Smooth muscle cell (in vitro differentiated cells): ENCODE results near the gene PAFAH1B1. TPM values are rescaled to one million over a fixed set of nuclear protein-coding genes. Genes with fewer than 3 reads are reported as not detected.
A peak's percentile ranks its signal among the peaks of the same experiment; 100 is the strongest.

Experiments
- DNase-seq: peaks from one replicate; lab custom pipeline; 2025; ENCODE audit not compliant: unreplicated experiment; lab: John Stamatoyannopoulos, UW
- H2AFZ ChIP-seq: fragments of 200-600 bp; sonication (generic); 2 replicates; pipeline ENCODE4 v1.6.0; 2016; ENCODE audit warnings: antibody characterized with exemption, low read depth, mild to moderate bottlenecking
- H3F3A ChIP-seq: fragments of 200-600 bp; sonication (generic); 2 replicates; pipeline ENCODE4 v1.6.0; 2017; ENCODE audit warnings: antibody characterized with exemption, low read depth
- H3K27ac ChIP-seq: fragments of 200-600 bp; sonication (generic); 2 replicates; pipeline ENCODE4 v1.5.1; 2016; ENCODE audit warnings: low read depth, mild to moderate bottlenecking
- H3K27me3 ChIP-seq: fragments of 200-600 bp; sonication (generic); 2 replicates; pipeline ENCODE4 v1.6.1; 2016; ENCODE audit warnings: low read depth, mild to moderate bottlenecking
- H3K36me3 ChIP-seq: fragments of 200-600 bp; sonication (generic); 2 replicates; pipeline ENCODE4 v1.5.1; 2016; ENCODE audit warnings: low read depth
- H3K4me1 ChIP-seq: fragments of 200-600 bp; sonication (generic); 2 replicates; pipeline ENCODE4 v1.5.1; 2016; ENCODE audit warnings: low read depth
- H3K4me2 ChIP-seq: fragments of 200-600 bp; sonication (generic); 2 replicates; pipeline ENCODE4 v1.6.0; 2016; ENCODE audit warnings: mild to moderate bottlenecking
- H3K4me3 ChIP-seq: fragments of 200-600 bp; sonication (generic); 2 replicates; pipeline ENCODE4 v1.5.1; 2016; ENCODE audit warnings: mild to moderate bottlenecking
- H3K79me2 ChIP-seq: fragments of 200-600 bp; sonication (generic); 2 replicates; pipeline ENCODE4 v1.6.0; 2016; ENCODE audit warnings: low read depth, mild to moderate bottlenecking
- H3K9ac ChIP-seq: fragments of 200-600 bp; sonication (generic); 2 replicates; pipeline ENCODE4 v1.6.0; 2016; ENCODE audit warnings: low read depth
- H3K9me3 ChIP-seq: fragments of 200-600 bp; sonication (generic); replicated peaks from 2 replicates; pipeline ENCODE4 v1.5.1; 2016; ENCODE audit warnings: low read depth
- H4K20me1 ChIP-seq: fragments of 200-600 bp; sonication (generic); 2 replicates; pipeline ENCODE4 v1.6.0; 2016; ENCODE audit warnings: low read depth
- WGBS: methylation state at CpG from one replicate; pipeline ENCODE4 v1.1.7; 2016; ENCODE audit warnings: low lambda C conversion rate; 5-methylcytosine and 5-hydroxymethylcytosine counted together
- polyA plus RNA-seq: library from polyadenylated mRNA; unstranded; fragments of >200 nt; fragmentation: Nextera tagmentation; extraction: Ambion mirVana; gene quantifications from 2 replicates; pipeline ENCODE4 v1.2.1, GENCODE V29; 2016
- total RNA-seq: library from RNA; depleted of rRNA; stranded (reverse); fragments of >200 nt; gene quantifications from 2 replicates; pipeline ENCODE4 v1.2.3, GENCODE V29; 2014
- TF ChIP-seq, protein P1 (sequence below): fragments of 200-600 bp; sonication (generic); IDR thresholded peaks from 2 replicates; pipeline ENCODE4 v1.5.1; 2017; ENCODE audit warnings: borderline replicate concordance, mild to moderate bottlenecking, antibody characterized with exemption; ENCODE audit not compliant: insufficient read depth, poor library complexity, severe bottlenecking

Gene PAFAH1B1
- total and polyA plus RNA-seq, 2 experiments from 2014 or later: 105 to 127 TPM

DNA sequence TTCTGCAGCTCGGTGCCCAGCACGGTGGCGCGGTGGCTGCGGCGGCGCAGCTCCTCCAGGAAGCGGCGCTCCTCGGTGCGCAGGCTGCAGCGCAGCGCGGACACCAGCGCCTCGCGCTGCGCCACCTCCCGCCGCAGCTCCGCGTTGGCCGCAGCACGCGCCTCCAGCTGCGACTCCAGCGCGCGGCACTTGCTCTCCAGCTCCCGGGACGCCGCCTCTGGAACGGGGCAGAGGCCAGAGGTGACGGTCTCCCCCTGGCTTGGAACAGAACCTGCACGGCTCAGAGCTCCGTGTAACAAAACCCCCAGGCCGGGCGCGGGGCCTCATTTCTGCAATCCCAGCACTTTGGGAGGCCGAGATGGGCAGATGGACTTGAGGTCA, 131.3 kb downstream of the PAFAH1B1 start:
- Histone ChIP-seq H3F3A (no peaks in the 10 kb centered on the region), H2AFZ (no peak overlapping the region), H3K79me2 (no peaks in the 10 kb centered on the region), H3K4me1 (peaks cover 3% of the 10 kb centered on the region), H3K4me3 (peak overlapping the region; percentile 34), H3K4me2 (peak overlapping the region; percentile 85), H4K20me1 (no peaks in the 10 kb centered on the region), H3K27ac (no peak overlapping the region), H3K27me3 (peaks cover 18% of the 10 kb centered on the region), H3K9ac (no peak overlapping the region), H3K9me3 (no peaks in the 10 kb centered on the region), H3K36me3 (no peaks in the 10 kb centered on the region)
- 3% methylated on average over 22 of the region's 40 CpGs for WGBS
- TF ChIP-seq, protein P1, sequence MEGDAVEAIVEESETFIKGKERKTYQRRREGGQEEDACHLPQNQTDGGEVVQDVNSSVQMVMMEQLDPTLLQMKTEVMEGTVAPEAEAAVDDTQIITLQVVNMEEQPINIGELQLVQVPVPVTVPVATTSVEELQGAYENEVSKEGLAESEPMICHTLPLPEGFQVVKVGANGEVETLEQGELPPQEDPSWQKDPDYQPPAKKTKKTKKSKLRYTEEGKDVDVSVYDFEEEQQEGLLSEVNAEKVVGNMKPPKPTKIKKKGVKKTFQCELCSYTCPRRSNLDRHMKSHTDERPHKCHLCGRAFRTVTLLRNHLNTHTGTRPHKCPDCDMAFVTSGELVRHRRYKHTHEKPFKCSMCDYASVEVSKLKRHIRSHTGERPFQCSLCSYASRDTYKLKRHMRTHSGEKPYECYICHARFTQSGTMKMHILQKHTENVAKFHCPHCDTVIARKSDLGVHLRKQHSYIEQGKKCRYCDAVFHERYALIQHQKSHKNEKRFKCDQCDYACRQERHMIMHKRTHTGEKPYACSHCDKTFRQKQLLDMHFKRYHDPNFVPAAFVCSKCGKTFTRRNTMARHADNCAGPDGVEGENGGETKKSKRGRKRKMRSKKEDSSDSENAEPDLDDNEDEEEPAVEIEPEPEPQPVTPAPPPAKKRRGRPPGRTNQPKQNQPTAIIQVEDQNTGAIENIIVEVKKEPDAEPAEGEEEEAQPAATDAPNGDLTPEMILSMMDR: no peak
- no peak for DNase-seq

DNA sequence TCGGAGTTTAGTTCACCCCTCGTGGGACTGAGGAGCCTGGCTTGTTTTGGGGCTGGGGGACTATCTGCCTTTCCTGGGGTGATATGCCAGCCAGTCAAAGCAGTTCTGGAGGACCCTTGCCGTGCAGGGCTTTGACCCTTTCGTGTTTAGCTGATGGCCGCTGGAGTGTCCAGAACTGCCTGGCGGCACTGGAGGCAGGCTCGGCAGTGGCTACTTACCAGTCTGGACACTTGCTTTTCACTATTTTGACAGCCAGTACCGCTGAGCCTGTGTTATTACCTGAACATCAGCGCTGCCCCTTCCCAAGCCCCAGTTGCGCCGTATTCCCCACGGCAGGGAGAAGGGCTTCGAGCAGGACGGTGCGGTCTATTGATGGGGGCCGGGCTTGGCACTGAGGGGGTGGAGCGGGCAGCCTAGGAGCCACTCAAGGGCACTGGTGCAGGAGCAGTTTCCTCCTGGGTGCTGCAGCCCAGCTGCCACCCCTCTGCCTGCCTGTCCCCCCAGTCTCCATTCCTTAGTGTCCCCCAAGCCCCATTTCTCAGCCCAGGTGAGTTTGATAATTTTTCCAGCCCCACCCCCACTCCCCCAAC, 137.4 kb downstream of the PAFAH1B1 start:
- no peaks in the 10 kb centered on the region for H4K20me1 ChIP-seq
- no peaks in the 10 kb centered on the region for H3F3A ChIP-seq
- H3K27me3 ChIP-seq: peaks cover 3% of the 10 kb centered on the region
- DNase-seq: no peak
- no peaks in the 10 kb centered on the region for H3K79me2 ChIP-seq
- H3K36me3 ChIP-seq: no peaks in the 10 kb centered on the region
- H3K4me2 ChIP-seq: no peak overlapping the region
- TF ChIP-seq, protein P1: no peak
- WGBS: 89% methylated on average over 17 of the region's 17 CpGs
- no peaks in the 10 kb centered on the region for H3K9me3 ChIP-seq
- H3K27ac ChIP-seq: no peak overlapping the region
- H2AFZ ChIP-seq: no peak overlapping the region
- no peaks in the 10 kb centered on the region for H3K4me1 ChIP-seq
- no peak overlapping the region for H3K4me3 ChIP-seq
- no peak overlapping the region for H3K9ac ChIP-seq

DNA sequence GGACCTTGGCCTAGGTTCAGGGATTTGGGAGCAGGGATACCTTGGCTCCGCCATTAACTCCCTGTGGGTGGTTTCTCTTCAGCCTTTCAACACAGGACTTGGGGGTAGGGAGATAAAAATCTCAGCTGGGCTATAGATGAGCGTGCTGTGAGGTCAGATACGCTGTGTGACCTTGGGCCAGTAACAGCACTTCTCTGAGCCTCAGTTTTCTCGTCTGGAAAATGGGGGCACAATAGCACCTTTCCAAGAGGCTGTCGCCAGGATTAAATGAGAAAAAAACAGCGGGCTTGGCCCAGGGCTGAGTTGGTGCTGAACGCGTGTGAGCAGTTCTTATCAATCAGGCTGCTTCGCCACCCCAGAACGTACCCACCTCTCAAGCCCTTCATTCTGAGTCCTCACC, 138.4 kb downstream of the PAFAH1B1 start:
- no peak for DNase-seq
- Histone ChIP-seq H3K4me3 (no peak overlapping the region), H3K4me1 (no peaks in the 10 kb centered on the region), H2AFZ (no peak overlapping the region), H3K79me2 (no peaks in the 10 kb centered on the region), H3F3A (no peaks in the 10 kb centered on the region), H3K36me3 (no peaks in the 10 kb centered on the region), H3K9ac (no peak overlapping the region), H3K27me3 (peaks cover 3% of the 10 kb centered on the region), H4K20me1 (no peaks in the 10 kb centered on the region), H3K9me3 (no peaks in the 10 kb centered on the region), H3K27ac (no peak overlapping the region), H3K4me2 (no peak overlapping the region)
- TF ChIP-seq, protein P1: no peak
- 94% methylated on average over 10 of the region's 10 CpGs for WGBS

DNA sequence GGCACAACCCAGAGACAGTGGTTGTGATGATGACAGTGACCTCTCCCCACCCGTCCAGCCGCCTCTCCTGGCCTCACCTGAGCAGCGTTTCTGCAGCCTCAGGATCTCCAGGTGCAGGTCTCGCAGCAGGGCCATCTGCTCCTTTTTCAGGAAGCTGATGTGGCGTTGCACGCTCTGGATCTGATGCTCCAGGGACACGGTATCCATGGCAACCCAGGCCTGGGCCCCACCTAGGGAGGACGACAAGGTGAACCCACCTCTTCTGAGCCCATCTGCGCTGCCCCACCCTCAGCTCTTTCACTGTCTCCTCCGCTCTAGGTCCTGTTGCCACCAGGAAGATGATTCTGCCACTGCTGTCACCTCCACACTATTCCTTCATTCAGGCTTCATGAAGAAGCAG, 141.5 kb downstream of the PAFAH1B1 start:
- H3K4me1 ChIP-seq: no peaks in the 10 kb centered on the region
- DNase-seq: no peak
- H3F3A ChIP-seq: no peaks in the 10 kb centered on the region
- 92% methylated on average over 10 of the region's 10 CpGs for WGBS
- H3K4me2 ChIP-seq: no peak overlapping the region
- H3K79me2 ChIP-seq: no peaks in the 10 kb centered on the region
- no peaks in the 10 kb centered on the region for H3K36me3 ChIP-seq
- H3K27me3 ChIP-seq: peaks cover 3% of the 10 kb centered on the region
- H4K20me1 ChIP-seq: no peaks in the 10 kb centered on the region
- no peaks in the 10 kb centered on the region for H3K9me3 ChIP-seq
- H3K9ac ChIP-seq: no peak overlapping the region
- no peak overlapping the region for H2AFZ ChIP-seq
- no peak overlapping the region for H3K27ac ChIP-seq
- no peak overlapping the region for H3K4me3 ChIP-seq
- TF ChIP-seq, protein P1: no peak
